NCI-H82 treated with DMSO at 0.1 percent for 48 hours (cell line): ENCODE results near the gene XRCC4.
"Not testable (repeated sequence)": the region's sequence is repeated elsewhere in the genome, so short reads cannot be mapped to it uniquely, and the experiment has no call there.

ENCODE experiments used
- DNase-seq: peaks from one replicate; lab custom pipeline; 2025; ENCODE audit not compliant: unreplicated experiment; lab: John Stamatoyannopoulos, UW

The XRCC4 gene

GRCh38 chr5:83107692-83108420 lies 30.5 kb downstream of the XRCC4 start:
- DNase-seq, result no peak

GRCh38 chr5:83109380-83109779 lies 32.0 kb downstream of the XRCC4 start:
- DNase-seq, result no peak

GRCh38 chr5:83115816-83116215 lies 38.5 kb downstream of the XRCC4 start:
- DNase-seq, result no peak

GRCh38 chr5:83118471-83118870 lies 41.1 kb downstream of the XRCC4 start:
- DNase-seq, result no peak

GRCh38 chr5:83118976-83119375 lies 41.6 kb downstream of the XRCC4 start:
- no peak for DNase-seq

GRCh38 chr5:83124593-83124992 lies 47.2 kb downstream of the XRCC4 start:
- no peak for DNase-seq

- no peak for DNase-seq
These were observed 48.2 kb downstream of the XRCC4 start for GRCh38 chr5:83125560-83125959.

GRCh38 chr5:83126501-83126900 lies 49.2 kb downstream of the XRCC4 start:
- DNase-seq, result no peak

- no peak for DNase-seq
These were observed 56.5 kb downstream of the XRCC4 start for GRCh38 chr5:83133797-83134196.

- no peak for DNase-seq
These were observed 65.2 kb downstream of the XRCC4 start for GRCh38 chr5:83142526-83142925.

- DNase-seq, result no peak
These were observed 67.9 kb downstream of the XRCC4 start for GRCh38 chr5:83145241-83145640.

- no peak for DNase-seq
These were observed 68.6 kb downstream of the XRCC4 start for GRCh38 chr5:83145882-83146331.

GRCh38 chr5:83146441-83146840 lies 69.1 kb downstream of the XRCC4 start:
- DNase-seq, result no peak

GRCh38 chr5:83147593-83147992 lies 70.2 kb downstream of the XRCC4 start:
- no peak for DNase-seq

GRCh38 chr5:83148370-83148769 lies 71.0 kb downstream of the XRCC4 start:
- DNase-seq, result no peak

- no peak for DNase-seq
These were observed 72.3 kb downstream of the XRCC4 start for GRCh38 chr5:83149671-83150070.

- no peak for DNase-seq
These were observed 74.5 kb downstream of the XRCC4 start for GRCh38 chr5:83151821-83152220.

- DNase-seq, result not testable (repeated sequence)
These were observed 75.6 kb downstream of the XRCC4 start for GRCh38 chr5:83152996-83153395.

GRCh38 chr5:83156001-83156400 lies 78.7 kb downstream of the XRCC4 start:
- no peak for DNase-seq

- no peak for DNase-seq
These were observed 79.8 kb downstream of the XRCC4 start for GRCh38 chr5:83157163-83157562.

GRCh38 chr5:83162601-83163000 lies 85.3 kb downstream of the XRCC4 start:
- DNase-seq, result no peak

- DNase-seq, result no peak
These were observed 90.2 kb downstream of the XRCC4 start for GRCh38 chr5:83167538-83167937.
